H4 (cell line): ENCODE data around the gene PRRG3. TPM values are rescaled to one million over a fixed set of nuclear protein-coding genes. Genes with fewer than 3 reads are reported as not detected.
A peak's percentile ranks its signal among the peaks of the same experiment; 100 is the strongest.
"Not testable (repeated sequence)": the region's sequence is repeated elsewhere in the genome, so short reads cannot be mapped to it uniquely, and the experiment has no call there.

Experiments used
- DNase-seq: peaks from one replicate; pipeline ENCODE4 v3.0.0-alpha.2; 2015; ENCODE audit warnings: low spot score
- total RNA-seq: library from RNA; depleted of rRNA; stranded (reverse); fragments of >200 nt; shearing (Covaris generic); gene quantifications from 2 replicates; pipeline ENCODE4 v1.2.3, GENCODE V29; 2014; rRNA removed

PRRG3 gene
- total RNA-seq, result not detected in 2 replicates

GRCh38 chrX:151694661-151695582, at the start of gene PRRG3:
TSS of gene PRRG3 (plus strand) at chrX:151695458. CDS start at chrX:151698815, 3,357 bp downstream.
- no peak for DNase-seq

GRCh38 chrX:151675121-151675746, 20.0 kb upstream of the PRRG3 start:
- DNase-seq, result no peak

GRCh38 chrX:151676196-151676595, 19.1 kb upstream of the PRRG3 start:
- no peak for DNase-seq

GRCh38 chrX:151679798-151680402, 15.4 kb upstream of the PRRG3 start:
- no peak for DNase-seq

GRCh38 chrX:151680805-151681204, 14.5 kb upstream of the PRRG3 start:
- peak; percentile 23 for DNase-seq

GRCh38 chrX:151687635-151688034, 7.6 kb upstream of the PRRG3 start:
- DNase-seq, result no peak

GRCh38 chrX:151688695-151689094, 6.6 kb upstream of the PRRG3 start:
- no peak for DNase-seq

- no peak for DNase-seq
These were observed 2.4 kb upstream of the PRRG3 start for GRCh38 chrX:151692825-151693224.

- no peak for DNase-seq
These were observed 1.1 kb upstream of the PRRG3 start for GRCh38 chrX:151694121-151694520.

- no peak for DNase-seq
These were observed 504 bp downstream of the PRRG3 start for GRCh38 chrX:151695583-151696340.

- not testable (repeated sequence) for DNase-seq
These were observed 1.8 kb downstream of the PRRG3 start for GRCh38 chrX:151697082-151697481.

GRCh38 chrX:151697522-151697921, 2.3 kb downstream of the PRRG3 start:
- DNase-seq, result peak; percentile 87

- DNase-seq, result no peak
These were observed 3.2 kb downstream of the PRRG3 start for GRCh38 chrX:151698485-151698884.

- DNase-seq, result no peak
These were observed 4.5 kb downstream of the PRRG3 start for GRCh38 chrX:151699746-151700145.

GRCh38 chrX:151700581-151700980, 5.3 kb downstream of the PRRG3 start:
- no peak for DNase-seq

- DNase-seq, result no peak
These were observed 5.8 kb downstream of the PRRG3 start for GRCh38 chrX:151701071-151701470.

GRCh38 chrX:151701531-151701930, 6.3 kb downstream of the PRRG3 start:
- no peak for DNase-seq

GRCh38 chrX:151702026-151702714, 6.9 kb downstream of the PRRG3 start:
- DNase-seq, result no peak

GRCh38 chrX:151702741-151703340, 7.6 kb downstream of the PRRG3 start:
- DNase-seq, result no peak

- peak; percentile 16 for DNase-seq
These were observed 8.2 kb downstream of the PRRG3 start for GRCh38 chrX:151703487-151703886.
